Measurements from ENCODE around the gene SGMS2.

SGMS2 gene

GRCh38 chr4:107824350-107825071 is at the start of gene SGMS2 (continued):
- no peak for TF ChIP-seq PRDM2 (tag by site-specific recombination; IDR thresholded peaks at IDR 0.05; ENCODE audit: borderline replicate concordance)
- no peak for TF ChIP-seq ZNF266 (tag by site-specific recombination; IDR thresholded peaks at IDR 0.05; ENCODE audit: low read depth)
- peak; percentile 30; the same call in 1 of the 2 replicates for TF ChIP-seq ZNF324 (tag by site-specific recombination; IDR thresholded peaks at IDR 0.05)
- no peak for TF ChIP-seq TRIM28 (IDR thresholded peaks at IDR 0.05; ENCODE audit: borderline replicate concordance, low read length)
- TF ChIP-seq AEBP2 (tag by site-specific recombination; IDR thresholded peaks at IDR 0.05; ENCODE audit: borderline replicate concordance) = no peak
- TF ChIP-seq ZNF366 (tag by site-specific recombination; conservative IDR thresholded peaks at IDR 0.05) = no peak
- TF ChIP-seq ZSCAN5A (tag by site-specific recombination; IDR thresholded peaks at IDR 0.05) = no peak
- TF ChIP-seq ZNF354C (tag by site-specific recombination; IDR thresholded peaks at IDR 0.05; ENCODE audit: borderline replicate concordance, low read depth) = no peak
- no peak for TF ChIP-seq ZNF704 (tag by site-specific recombination; IDR thresholded peaks at IDR 0.05)
- TF ChIP-seq ZNF302 (tag by site-specific recombination; IDR thresholded peaks at IDR 0.05; ENCODE audit: low read depth) = no peak
- TF ChIP-seq ZFP3 (tag by site-specific recombination; IDR thresholded peaks at IDR 0.05; ENCODE audit: low read depth) = no peak
- no peak for TF ChIP-seq BCL11B (tag by site-specific recombination; IDR thresholded peaks at IDR 0.05; ENCODE audit: low read depth)
- TF ChIP-seq FEZF1 (tag by site-specific recombination; IDR thresholded peaks at IDR 0.05) = no peak
- TF ChIP-seq SETDB1 (IDR thresholded peaks at IDR 0.05; ENCODE audit: insufficient read length, low read length) = no peak
- no peak for TF ChIP-seq ZNF132 (tag by site-specific recombination; IDR thresholded peaks at IDR 0.05; ENCODE audit: borderline replicate concordance)
- TF ChIP-seq YY1 (tag by site-specific recombination; IDR thresholded peaks at IDR 0.05) = peak; percentile 17; the same call in 1 of the 2 replicates
- TF ChIP-seq REST (tag by site-specific recombination; IDR thresholded peaks at IDR 0.05) = no peak
- TF ChIP-seq ZSCAN4 (tag by site-specific recombination; IDR thresholded peaks at IDR 0.05) = no peak
- TF ChIP-seq ZNF629 (tag by site-specific recombination; IDR thresholded peaks at IDR 0.05) = peak; percentile 53
- TF ChIP-seq ZNF626 (tag by site-specific recombination; IDR thresholded peaks at IDR 0.05) = no peak
- no peak for TF ChIP-seq ZNF426 (tag by site-specific recombination; IDR thresholded peaks at IDR 0.05)
- no peak for TF ChIP-seq ZNF488 (tag by site-specific recombination; IDR thresholded peaks at IDR 0.05)
- TF ChIP-seq ZNF610 (tag by site-specific recombination; IDR thresholded peaks at IDR 0.05; ENCODE audit: borderline replicate concordance) = 0 out of 2 replicates have a peak, but pooled peaks have one; percentile 44

Measured in HEK293 (cell line).